Fibroblast of skin of left biceps (primary cell): Measurements from ENCODE around the gene C2orf68.
"Not testable (repeated sequence)": the region's sequence is repeated elsewhere in the genome, so short reads cannot be mapped to it uniquely, and the experiment has no call there.

Experiments used
- DNase-seq, 2 experiments: peaks; one replicate each; pipeline ENCODE4 v3.0.0-alpha.2; 2013; ENCODE audit warnings: low read depth in 2 of 2

Gene C2orf68

DNA sequence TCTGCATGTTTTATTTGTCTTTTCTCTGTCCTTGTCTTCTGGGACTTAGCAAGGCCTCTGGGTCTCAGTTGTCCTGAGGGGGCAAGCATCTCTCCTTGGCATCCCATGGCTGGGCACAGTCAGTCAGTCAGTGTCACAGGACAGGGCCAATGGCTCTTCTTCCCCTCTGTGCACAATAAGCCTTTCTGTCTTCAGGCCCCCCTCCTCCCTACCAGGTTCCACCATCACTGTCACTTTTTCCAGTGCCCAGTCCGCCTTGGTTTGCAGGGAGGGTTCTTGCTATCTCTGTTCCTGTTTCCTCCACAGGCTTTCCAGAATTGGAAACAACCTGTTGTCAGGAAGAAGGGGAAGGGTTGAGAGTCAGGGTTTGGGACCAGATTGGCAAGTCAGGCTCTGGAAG lies 29.4 kb downstream of the C2orf68 start:
- DNase-seq = no peak

DNA sequence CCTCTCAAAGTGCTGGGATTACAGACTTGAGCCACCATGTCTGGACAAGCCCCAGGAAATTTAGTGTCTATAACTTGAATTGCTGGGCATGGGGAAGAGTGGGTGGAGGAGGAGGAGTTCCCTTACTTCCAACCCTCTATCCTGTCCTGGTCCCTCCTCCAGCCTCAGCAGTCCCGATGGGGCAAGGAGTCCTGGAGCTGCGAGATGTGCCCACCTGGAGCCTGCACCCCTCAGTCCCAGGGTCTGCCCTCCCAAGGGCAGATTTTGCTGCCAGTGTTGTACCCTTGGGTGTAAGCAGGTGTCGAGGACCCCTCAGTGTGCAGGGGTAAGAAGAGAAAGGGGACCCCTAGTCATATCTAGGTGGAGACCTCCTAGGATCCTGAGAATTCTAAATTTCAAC lies 31.7 kb downstream of the C2orf68 start:
- no peak for DNase-seq

DNA sequence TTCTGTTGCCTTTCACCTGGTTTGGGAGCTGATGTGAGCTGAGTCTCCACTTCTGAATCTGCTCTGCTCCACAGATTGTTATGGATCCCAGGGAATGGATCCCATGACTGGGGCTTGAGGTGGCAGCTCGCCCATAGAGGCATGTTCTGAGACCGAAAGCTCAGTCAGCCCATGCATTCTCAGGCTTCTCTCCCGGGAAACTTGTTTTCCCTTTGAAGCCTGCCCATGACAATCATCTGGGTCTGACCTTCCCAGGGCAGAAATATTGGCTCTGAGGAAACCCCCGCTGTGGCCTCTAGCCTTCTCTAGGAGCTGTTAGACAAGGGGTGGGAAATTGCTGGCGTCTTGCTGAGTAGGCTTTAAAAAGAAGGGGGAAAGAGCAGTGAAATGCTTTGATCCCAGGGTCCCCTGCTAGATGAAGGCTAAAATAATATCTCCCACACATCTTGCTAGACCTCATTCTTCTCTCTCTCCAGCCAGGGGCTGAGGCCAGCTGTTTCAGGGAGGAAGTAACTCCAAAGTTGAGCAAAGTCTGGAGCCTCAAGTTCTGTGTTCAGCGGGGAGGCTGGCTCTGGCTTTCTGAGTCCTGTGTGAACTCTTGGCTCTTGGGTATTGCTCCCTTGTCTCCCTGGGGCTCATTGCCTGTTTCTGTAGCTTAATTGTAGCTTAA lies 32.5 kb downstream of the C2orf68 start:
- DNase-seq = no peak

DNA sequence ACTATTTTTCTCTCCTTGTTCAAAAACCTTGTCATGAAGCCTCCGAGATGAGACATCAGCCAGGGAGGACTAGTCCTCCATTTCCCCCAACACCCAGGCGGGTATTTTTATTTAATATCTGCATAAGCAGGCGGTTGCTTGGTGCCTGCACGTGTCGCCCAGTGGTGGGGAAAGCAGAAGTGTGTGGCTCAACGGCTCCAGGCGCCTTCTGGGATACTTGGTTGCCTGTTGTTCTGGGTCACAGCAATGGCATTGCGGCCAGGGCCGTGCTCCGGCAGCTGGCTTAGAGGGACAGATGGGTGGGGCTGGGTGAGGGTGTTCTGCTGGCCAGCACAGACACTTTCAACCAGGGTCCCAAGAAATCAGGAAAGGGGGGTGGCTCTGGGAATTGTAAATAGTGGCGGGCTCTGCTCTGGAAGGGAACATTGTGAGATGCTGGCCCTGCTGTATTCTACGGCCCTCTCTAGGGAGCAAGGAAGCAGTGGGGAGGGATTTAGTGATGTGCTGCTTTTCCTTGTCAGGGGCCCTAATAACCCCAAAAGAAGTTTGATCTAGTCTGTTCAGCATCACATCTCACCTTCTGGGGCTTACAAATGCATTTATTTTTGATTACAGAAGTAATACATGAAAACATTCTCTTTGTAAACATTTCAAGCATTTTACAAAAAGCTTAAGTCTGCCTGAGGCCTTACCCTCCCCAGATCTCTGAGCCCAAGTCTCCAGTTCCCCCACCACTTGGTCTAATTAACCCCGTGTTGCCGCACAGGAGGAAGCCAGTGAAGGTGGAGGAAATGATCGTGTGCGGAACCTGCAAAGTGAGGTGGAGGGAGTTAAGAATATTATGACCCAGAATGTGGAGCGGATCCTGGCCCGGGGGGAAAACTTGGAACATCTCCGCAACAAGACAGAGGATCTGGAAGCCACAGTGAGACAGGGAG lies 33.4 kb downstream of the C2orf68 start:
- DNase-seq = no peak

DNA sequence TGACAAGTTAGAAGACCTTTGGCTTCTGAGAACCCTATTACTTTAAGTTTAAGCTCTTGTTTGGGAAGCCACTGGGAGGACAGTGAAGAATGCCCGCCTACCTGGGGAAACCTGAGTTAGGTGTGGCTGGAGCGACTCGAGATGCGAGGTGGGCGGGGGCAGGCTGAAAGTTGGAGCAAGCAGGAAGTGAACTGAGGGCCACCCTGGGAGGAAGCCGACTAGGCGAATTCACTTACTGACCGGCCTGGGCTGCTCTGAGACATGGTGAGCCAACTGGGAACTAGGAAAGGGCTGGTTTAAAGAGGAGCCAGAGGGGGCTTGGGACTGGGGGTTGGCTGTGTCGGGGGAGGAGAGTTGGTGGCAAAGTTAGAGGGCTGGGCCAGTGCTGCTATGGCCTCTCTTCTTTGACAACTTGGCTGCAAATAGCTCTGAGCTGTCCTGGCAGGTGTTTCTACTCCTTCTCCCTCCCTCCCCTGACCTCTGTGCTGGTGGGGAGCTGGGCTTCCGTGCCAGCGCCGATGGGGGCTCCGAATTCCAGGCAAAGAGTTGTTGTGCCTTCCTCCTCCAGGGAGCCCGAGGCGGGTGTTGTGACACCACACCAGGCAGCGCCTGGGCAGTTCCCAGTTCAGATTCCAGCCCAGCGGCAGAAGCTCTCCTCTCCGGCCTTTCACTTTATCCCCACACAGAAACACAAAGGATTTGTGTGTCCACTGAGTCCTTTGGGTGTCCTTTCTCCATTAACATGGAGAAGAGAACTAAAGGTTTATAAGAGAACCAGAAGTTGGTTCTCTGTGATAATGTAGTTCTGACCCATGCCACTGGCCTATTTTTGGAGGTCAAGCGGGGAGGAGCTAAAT lies 34.3 kb downstream of the C2orf68 start, which contains the start of gene VAMP8:
VAMP8 (plus strand) TSS at position 201 of the 857 bp plus-strand sequence; CDS start at position 262, 61 bp downstream.
- DNase-seq = no peak

DNA sequence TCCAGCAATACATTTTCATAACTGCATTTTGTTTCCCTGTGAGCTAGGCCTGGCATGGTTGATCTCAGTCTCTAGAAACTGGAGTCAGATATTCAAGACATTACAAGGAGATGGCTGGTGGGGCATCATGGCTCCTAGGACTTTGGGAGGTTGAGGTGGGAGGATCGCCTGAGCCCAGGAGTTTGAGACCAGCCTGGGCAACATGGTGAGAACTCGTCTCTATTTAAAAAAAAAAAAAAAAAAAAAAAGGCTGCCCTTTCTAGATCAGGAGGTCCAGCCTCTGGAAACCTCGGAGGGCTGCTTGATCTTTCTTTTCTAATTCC lies 34.8 kb downstream of the C2orf68 start:
- DNase-seq = no peak

DNA sequence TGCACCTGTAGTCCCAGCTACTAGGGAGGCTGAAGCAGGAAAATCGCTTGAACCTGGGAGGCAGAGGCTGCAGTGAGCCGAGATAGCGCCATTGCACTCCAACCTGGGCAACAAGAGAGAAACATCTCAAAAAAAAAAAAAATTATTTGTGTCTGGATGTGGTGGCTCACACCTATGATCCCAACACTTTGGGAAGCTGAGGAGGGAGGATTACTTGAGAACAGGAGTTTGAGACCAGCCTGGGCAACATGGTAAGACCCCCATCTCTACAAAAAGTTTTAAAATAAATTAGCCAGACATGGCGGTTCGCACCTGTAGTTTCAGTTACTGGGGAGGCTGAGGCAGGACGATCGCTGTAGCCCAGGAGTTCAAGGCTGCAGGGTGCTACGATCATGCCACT lies 36.1 kb downstream of the C2orf68 start:
- DNase-seq = no peak

DNA sequence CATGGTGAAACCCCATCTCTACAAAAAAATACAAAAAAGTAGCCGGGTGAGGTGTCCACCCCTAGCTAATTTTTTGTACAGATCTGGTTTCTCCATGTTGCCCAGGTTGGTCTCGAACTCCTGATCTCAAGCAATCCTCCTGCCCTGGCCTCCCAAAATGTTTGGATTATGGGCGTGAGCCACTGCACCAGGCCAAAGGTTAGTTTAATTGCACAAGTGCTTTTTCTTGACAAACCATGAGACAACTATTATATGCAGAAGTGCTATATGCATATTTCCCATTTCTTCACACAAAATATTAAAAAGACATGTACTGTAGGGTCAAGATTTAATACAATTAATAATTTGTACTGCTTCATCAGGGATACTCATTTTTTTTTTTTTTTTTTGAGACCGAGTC lies 45.6 kb downstream of the C2orf68 start:
- no peak for DNase-seq

DNA sequence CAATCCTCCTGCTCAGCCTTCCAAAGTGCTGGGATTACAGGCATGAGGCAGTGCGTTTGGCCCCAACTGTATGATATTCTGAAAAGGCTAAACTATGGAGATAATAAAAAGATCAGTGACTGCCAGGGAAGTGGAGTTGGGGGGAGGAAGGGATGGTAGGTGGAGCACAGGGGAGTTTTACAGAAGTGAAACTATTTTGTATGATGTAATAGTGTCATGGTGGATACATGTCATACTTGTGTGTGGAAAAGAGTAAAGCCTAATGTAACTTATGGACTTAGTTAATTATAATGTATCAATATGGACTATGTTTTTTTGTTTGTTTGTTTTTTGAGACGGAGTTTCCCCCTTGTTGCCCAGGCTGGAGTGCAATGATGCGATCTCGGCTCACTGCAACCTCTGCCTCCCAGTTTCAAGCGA lies 47.7 kb downstream of the C2orf68 start:
- DNase-seq = no peak

DNA sequence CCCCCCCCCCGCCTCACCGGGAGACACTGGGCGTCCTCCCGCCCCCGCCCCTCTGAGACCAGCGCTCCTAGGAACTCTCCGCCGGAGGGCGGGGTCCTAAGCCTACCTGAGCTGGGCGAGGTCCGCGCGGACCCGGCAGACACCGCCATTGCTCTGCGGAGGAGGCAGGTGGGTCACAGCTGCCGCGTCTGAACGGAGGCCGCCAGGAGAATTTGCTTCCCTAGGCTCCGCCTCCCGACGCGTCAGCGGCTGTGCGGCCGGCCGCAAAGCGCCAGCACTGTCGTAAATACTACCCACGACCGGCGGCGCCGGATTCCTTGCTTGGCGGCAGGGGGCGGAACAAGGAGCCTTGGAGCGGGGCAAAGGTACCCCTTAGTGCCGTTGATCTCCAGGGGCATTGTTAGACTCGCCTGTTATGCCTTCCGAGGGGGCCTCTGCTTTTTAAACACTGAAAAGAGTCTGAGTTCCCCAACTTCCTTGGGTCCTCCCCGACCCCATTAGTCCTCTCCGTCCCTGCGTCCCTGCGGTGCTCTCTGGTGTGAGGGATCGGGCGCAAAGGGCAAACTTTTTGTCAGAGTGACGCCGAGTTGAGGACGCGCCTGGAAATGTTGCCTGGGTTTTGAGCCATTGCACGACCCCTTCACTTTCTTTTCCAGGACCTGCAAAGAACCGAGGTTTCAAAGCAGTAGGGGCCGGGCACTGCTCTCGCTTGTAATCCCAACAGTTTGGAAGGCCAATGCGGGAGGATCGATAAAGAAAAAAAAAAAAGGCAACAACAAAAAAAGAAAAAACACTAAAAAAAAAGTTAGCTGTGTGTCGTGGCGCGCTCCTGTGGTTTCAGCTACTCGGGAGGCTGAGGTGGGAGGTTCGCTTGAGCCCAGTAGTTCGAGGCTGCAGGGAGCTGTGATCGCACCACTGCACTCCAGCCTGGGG lies 50.3 kb downstream of the C2orf68 start, which contains the start of gene GGCX:
GGCX (minus strand) TSS at position 214 of the 933 bp plus-strand sequence; CDS start at position 149, 65 bp downstream.
- DNase-seq = peak; percentile 71

DNA sequence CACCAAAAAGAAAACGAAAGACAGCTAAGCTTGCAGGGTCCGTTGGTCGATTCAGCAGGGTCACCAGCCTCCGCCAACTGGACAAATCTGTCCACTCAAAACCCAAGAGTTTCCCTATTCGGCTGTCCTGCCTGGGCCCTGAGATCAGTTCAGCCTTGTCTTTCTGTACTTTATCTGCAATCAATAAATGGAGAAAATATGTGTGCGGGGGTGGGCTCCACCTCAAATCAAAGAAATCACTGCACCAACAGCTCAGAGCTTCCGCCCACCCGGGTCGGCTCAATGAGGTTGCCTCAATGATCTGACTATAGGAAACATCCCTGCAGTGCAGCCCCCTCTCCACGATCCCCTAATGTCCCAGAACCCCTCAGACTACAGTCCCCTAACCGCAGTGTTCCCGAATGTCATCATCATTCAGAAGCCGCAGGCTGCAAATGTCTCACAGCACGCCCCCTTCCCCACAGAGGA lies 51.0 kb downstream of the C2orf68 start:
- DNase-seq = no peak

DNA sequence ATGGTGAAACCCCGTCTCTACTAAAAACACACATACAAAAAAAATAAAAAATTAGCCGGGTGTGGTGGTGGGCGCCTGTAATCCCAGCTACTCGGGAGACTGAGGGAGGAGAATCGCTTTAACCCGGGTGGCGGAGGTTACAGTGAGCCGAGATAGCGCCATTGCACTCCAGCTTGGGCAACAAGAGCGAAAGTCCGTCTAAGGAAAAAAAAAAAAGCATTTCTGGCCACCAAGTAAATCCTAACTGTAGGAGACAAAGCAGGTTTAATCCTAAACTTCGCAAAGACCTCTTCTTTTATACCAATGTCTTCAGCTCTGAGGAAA lies 51.5 kb downstream of the C2orf68 start:
- DNase-seq = not testable (repeated sequence)

DNA sequence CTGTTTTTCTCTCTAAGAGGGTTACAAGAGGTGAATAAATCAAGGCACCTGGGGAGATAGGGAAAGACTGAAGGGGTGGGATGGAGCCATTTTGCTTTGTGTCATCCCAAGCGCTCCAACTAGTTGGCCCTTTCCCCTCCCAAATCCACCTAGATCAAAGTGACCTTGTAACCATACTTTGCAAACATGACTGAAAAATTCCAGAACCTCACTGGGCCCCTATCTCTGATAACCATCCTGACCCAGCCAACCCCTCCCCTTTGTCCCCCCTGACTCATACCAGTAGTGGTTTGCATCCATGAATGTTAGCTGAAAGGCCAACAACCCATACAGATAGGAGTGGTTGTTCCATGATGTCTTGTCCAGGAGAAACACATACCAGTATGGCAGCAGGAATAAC lies 53.7 kb downstream of the C2orf68 start:
- DNase-seq = no peak

DNA sequence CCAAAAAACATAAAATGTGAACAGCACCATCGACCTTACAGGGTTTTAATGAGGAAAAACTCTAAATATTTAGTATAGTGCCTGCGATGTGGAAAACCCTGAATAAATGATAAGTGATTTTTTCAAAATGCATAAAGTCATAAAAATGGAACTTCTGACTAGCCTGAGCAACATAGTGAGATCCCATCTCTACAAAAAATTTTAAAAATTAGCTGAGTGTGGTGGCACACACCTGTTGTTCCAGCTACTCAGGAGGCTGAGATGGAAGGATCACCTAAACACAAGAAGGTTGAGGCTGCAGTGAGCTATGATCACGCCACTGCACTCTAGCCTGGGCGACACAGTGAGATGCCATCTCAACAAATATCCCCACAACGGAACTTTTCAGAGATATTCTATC lies 54.7 kb downstream of the C2orf68 start:
- no peak for DNase-seq
